HUES64 (cell line): Measurements from ENCODE around the gene RBP3.

Experiments used
- H3K27ac ChIP-seq: 2 replicates; pipeline ENCODE4 v1.7.0; 2013; ENCODE audit warnings: low read depth, low read length, inconsistent platforms
- H3K27me3 ChIP-seq: 2 replicates; pipeline ENCODE4 v1.6.1; 2013; ENCODE audit warnings: mild to moderate bottlenecking, low read length; ENCODE audit not compliant: insufficient read depth
- H3K36me3 ChIP-seq: 2 replicates; pipeline ENCODE4 v1.6.1; 2013; ENCODE audit warnings: mild to moderate bottlenecking, low read length; ENCODE audit not compliant: insufficient read depth
- H3K4me1 ChIP-seq: 2 replicates; pipeline ENCODE4 v1.6.1; 2013; ENCODE audit warnings: mild to moderate bottlenecking, low read length, moderate library complexity; ENCODE audit not compliant: insufficient read depth
- H3K4me3 ChIP-seq: 2 replicates; pipeline ENCODE4 v1.5.1; 2013; ENCODE audit warnings: mild to moderate bottlenecking, low read length, moderate library complexity
- H3K9ac ChIP-seq: 2 replicates; pipeline ENCODE4 v1.6.1; 2013; ENCODE audit warnings: mild to moderate bottlenecking, low read depth, low read length
- H3K9me3 ChIP-seq: 2 replicates; pipeline ENCODE4 v1.6.1; 2013; ENCODE audit warnings: low read depth, low read length; ENCODE audit not compliant: insufficient read depth
- WGBS: fragments of 150-250, 120-280 bp; methylation state at CpG from one replicate; pipeline ENCODE4 v1.1.7; 2013; ENCODE audit warnings: missing lambda C conversion rate; 5-methylcytosine and 5-hydroxymethylcytosine counted together

RBP3 gene

DNA sequence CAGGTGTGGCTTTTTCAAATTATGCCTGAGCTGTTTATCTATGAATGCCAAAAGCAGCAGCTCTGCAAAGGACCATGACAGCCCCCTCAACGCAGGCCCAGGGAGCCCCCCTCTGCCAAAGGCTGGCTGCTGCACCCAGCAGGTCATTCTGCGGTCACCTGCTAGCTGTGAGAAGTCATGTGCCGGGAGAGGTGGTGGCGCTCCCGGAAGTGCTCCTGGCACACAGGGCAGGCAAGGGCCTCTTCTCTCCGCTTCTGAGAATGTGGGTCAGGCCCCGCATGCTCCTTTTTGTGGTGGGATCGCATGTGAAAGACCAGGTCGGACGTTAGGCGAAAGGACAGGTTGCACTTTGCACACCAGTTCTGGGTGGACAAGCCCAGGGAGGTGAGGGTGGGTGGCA is 19.5 kb downstream of the RBP3 start:
- H3K9ac ChIP-seq = no peak overlapping the region
- no peak overlapping the region for H3K4me3 ChIP-seq
- no peaks in the 10 kb centered on the region for H3K9me3 ChIP-seq
- no peak overlapping the region for H3K27ac ChIP-seq
- no peaks in the 10 kb centered on the region for H3K36me3 ChIP-seq
- H3K4me1 ChIP-seq = peaks cover 7% of the 10 kb centered on the region; the same call in 1 of the 2 replicates
- WGBS = 94% methylated on average over 11 of the region's 11 CpGs
- H3K27me3 ChIP-seq = no peaks in the 10 kb centered on the region

DNA sequence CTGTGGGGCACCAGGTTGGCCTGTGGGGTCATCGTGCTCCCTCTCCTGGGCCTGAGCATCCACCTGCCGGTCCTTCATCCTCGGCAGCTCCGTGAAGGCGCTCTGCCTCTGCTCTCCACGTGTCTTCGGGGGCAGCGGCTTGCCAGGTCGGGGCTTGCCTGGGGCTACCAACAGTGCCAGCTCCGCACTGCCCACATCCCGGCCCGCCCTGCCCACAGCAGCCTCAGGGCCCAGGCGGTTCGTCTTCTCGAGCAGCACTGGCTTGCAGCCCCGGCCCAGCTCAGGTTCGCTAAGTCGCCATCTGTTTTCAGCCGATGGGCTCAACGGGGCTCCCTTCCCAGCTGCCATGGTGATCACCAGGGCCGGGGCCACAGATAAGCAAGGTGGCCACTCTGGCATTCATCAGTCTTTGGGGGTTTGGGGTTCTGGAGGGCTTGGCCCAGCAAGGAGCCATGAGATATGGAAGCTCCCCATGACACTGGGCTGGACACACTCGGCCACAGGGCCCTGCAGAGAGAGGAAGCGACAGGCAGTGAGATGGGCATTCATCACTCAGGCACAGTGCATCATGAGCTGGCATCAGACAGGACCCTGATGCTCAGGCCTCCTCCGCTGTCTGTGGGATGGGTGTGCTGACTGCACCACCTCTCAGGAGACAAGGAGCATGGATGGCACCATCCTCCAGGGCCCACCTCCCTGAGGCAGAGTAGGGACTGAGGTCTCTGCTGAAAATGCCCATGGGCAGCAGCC is 20.4 kb downstream of the RBP3 start:
- no peaks in the 10 kb centered on the region for H3K27me3 ChIP-seq
- H3K4me3 ChIP-seq = no peak overlapping the region
- no peak overlapping the region for H3K9ac ChIP-seq
- no peaks in the 10 kb centered on the region for H3K36me3 ChIP-seq
- no peaks in the 10 kb centered on the region for H3K9me3 ChIP-seq
- no peak overlapping the region for H3K27ac ChIP-seq
- 95% methylated on average over 24 of the region's 24 CpGs for WGBS
- peaks cover 7% of the 10 kb centered on the region; the same call in 1 of the 2 replicates for H3K4me1 ChIP-seq

DNA sequence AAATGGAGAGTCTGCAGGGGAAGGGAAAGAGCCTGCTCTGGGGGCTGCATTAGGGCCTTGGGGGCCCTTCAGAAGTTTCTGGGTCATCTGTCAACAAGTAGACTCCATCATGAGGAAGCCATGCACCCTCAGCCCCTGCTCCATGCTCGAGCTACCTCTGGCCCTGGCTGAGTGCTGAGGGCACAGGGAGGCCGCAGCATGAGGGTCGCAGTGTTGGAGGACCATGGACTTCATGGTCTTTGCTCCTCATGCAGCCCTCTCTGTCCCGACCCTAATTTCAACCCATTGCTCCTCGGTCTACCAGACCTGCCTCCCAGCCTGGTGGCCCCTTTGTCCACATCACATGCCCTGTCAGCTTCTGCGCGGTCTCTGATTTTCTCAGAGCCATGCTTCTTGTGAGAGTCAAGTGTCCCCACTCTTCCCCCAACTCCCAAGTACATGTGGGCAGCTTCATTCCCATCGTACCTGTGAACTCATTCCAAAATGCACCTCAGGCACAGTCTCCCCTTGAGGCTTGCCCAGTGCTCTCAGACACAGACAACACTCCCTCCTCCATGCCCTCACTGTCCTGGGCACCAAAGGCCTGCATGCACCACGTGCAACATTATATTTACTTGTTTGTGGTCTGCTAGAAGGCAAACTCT is 21.2 kb downstream of the RBP3 start:
- H3K36me3 ChIP-seq = no peaks in the 10 kb centered on the region
- no peaks in the 10 kb centered on the region for H3K9me3 ChIP-seq
- no peak overlapping the region for H3K4me3 ChIP-seq
- H3K27me3 ChIP-seq = no peaks in the 10 kb centered on the region
- H3K9ac ChIP-seq = no peak overlapping the region
- 95% methylated on average over 9 of the region's 9 CpGs for WGBS
- H3K4me1 ChIP-seq = peaks cover 3% of the 10 kb centered on the region; the same call in 1 of the 2 replicates
- H3K27ac ChIP-seq = no peak overlapping the region

DNA sequence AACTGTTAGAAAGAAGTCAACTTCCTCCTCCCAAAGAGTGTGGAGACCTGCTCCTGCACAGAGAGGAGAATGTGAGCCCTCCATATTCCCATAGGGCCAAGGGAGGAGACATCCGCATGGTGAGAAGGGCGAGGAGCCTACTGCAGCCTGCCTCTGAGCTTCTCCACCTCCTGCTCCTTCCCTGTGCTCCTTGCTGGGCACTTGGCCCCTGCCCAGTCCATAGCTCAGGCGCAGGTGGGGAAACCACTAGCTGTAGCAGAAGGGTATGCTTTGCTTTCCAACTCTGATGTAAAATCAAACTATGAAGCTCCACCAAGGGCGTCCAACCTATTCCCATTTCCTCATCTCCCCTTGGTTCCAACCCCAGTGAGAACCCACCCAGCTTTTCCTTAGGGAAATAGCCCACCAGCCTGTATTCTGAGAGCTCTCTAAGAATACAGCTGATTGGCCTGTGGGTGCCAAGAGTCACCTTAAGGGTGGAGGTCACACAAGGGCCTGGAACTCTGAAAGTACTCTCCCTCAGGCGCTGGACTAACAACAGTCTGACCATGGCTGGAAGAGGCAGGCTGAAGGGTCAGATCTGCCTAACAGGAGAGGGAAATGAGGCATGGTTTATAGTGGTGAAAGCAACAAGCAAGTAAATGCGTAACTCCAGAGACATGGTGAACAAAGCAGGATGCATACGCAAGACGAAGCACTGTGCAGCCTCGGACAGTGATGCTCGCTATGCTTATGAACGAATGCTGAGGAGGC is 22.0 kb downstream of the RBP3 start:
- H3K4me3 ChIP-seq = no peak overlapping the region
- peaks cover 3% of the 10 kb centered on the region; the same call in 1 of the 2 replicates for H3K4me1 ChIP-seq
- no peak overlapping the region for H3K27ac ChIP-seq
- H3K9ac ChIP-seq = no peak overlapping the region
- no peaks in the 10 kb centered on the region for H3K27me3 ChIP-seq
- no peaks in the 10 kb centered on the region for H3K36me3 ChIP-seq
- H3K9me3 ChIP-seq = no peaks in the 10 kb centered on the region
- 94% methylated on average over 11 of the region's 11 CpGs for WGBS

DNA sequence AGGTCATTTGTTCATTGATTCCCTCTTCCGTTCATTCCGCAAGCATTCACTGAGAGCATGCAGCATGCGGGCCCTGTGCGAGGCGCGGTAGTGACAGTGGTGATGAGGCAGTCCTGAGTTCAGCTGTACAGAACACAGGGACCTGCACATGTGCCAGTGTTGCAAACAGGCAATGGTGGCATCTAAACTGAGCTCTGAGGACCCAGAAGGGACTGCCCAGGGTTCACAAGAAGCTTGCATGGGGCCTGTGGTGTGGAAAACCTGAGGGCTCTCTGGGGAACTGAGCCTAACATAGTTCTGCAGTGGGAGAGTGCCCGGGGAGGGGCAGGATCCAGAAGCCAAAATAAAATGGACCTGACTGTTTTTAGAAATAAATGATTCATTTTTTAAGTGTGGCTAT is 22.7 kb downstream of the RBP3 start:
- H3K4me3 ChIP-seq = no peak overlapping the region
- WGBS = 96% methylated on average over 7 of the region's 7 CpGs
- H3K9me3 ChIP-seq = no peaks in the 10 kb centered on the region
- no peaks in the 10 kb centered on the region for H3K27me3 ChIP-seq
- H3K27ac ChIP-seq = no peak overlapping the region
- no peaks in the 10 kb centered on the region for H3K36me3 ChIP-seq
- peaks cover 3% of the 10 kb centered on the region; the same call in 1 of the 2 replicates for H3K4me1 ChIP-seq
- H3K9ac ChIP-seq = no peak overlapping the region

DNA sequence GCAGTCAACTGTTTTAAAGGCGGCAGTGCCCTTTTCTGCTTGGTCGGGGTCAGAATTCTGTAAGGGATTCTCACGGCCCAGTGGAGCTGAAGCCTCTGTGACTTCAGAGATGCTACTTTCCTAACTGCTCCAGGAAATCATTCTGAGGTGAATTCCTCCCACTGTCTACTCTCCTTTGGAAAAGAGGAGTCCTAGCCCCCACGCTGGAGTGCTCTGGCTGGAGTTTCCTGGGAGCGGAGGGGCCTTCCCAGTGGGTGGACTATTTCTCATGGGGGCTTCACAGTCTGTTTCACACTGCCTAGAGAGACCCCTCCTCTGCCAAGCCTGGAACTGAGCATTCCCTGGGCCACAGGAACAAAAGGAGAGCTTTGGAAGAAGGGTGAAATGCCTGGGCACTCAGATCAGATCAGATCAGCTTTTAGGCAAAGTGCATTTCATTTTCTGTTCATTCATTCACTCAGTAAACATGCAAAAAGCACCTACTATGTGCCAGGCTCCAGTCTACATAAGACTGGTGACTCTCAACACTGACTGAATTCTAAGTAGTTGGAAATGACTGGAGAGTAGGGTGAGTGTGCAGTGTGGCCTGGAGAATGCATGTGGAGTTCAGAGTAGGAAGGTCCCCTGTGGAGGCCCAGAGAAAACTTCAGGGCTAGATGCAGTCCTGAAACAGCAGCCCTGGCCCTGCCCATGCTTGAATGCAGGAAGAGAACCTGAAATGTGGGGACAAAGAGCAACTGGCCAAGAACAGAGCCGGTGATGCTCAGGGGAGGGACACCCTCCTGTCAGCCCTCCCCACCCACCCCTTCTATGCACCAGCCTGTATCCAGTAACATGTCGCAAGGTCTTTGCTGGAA is 23.7 kb downstream of the RBP3 start:
- H3K4me1 ChIP-seq = peaks cover 3% of the 10 kb centered on the region; the same call in 1 of the 2 replicates
- H3K36me3 ChIP-seq = no peaks in the 10 kb centered on the region
- 88% methylated on average over 6 of the region's 7 CpGs for WGBS
- no peaks in the 10 kb centered on the region for H3K9me3 ChIP-seq
- H3K9ac ChIP-seq = no peak overlapping the region
- no peak overlapping the region for H3K4me3 ChIP-seq
- no peak overlapping the region for H3K27ac ChIP-seq
- H3K27me3 ChIP-seq = no peaks in the 10 kb centered on the region

DNA sequence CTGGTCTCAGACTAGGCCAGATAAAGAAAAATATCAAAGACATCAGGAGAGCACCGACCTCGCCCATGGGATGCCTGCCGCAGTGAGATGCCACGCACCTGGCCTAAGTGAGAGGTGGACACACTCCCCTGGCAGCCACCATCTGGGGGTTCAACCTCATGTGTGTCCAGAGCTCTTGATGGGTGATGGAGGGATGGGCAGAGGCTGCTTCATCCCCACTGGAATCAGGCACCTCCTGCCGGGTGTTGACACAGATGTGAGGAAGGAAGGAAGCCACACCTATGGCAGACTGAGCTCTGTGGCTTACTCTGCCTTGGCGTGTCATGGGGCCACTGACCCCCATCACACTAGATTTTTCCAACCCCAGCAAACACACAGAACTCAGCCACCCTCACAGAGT is 24.6 kb downstream of the RBP3 start:
- Histone ChIP-seq H3K36me3 (no peaks in the 10 kb centered on the region), H3K9ac (no peak overlapping the region), H3K4me3 (no peak overlapping the region), H3K27ac (no peak overlapping the region), H3K4me1 (peaks cover 3% of the 10 kb centered on the region; the same call in 1 of the 2 replicates), H3K27me3 (no peaks in the 10 kb centered on the region), H3K9me3 (no peaks in the 10 kb centered on the region)
- 85% methylated on average over 6 of the region's 6 CpGs for WGBS

DNA sequence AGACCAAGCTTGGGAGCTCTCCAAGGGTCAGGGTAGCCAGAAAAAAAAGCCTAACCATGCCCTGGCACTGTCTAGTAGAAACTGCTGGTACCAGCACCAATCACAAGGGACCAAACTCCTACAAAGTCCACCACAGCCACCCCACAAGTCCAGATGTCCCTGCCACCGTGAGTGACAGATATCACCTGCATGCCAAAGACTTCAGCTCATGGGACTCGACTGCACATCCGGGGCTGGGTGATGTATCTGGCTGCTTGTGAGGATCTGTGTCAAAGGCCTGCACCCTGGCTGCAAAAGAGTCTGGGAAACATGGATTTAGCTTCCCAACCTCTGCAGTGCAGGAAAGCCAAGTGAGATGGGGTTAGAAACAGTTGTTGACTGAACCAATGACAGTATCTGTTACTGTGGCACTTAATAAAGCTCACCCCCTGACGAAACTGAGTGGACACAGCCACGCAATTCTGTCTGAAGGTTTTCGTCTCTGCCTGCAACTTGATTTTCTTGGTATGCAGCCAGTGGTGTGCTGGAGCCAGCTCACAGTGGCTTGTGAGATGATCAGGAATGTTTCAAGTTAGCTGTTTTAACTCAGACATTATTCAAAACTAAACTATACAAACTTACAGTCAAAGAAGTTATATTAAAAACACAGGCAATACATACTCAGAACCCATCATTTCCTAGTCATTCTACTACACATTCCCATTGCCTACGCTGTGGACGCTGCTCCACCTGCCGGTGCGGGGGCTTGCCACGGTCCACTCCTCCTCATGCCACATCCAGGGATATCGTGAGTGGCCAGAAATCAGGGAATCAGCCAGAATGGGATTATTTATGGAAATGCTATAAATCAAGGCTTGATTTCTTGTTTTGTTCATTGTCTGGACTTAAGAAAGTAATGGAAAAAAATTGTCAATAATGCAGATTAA is 26.7 kb downstream of the RBP3 start:
- Histone ChIP-seq H3K9me3 (no peaks in the 10 kb centered on the region), H3K27ac (no peak overlapping the region), H3K4me3 (no peak overlapping the region), H3K27me3 (no peaks in the 10 kb centered on the region), H3K4me1 (peaks cover 3% of the 10 kb centered on the region; the same call in 1 of the 2 replicates), H3K9ac (no peak overlapping the region), H3K36me3 (no peaks in the 10 kb centered on the region)
- 94% methylated on average over 12 of the region's 12 CpGs for WGBS

DNA sequence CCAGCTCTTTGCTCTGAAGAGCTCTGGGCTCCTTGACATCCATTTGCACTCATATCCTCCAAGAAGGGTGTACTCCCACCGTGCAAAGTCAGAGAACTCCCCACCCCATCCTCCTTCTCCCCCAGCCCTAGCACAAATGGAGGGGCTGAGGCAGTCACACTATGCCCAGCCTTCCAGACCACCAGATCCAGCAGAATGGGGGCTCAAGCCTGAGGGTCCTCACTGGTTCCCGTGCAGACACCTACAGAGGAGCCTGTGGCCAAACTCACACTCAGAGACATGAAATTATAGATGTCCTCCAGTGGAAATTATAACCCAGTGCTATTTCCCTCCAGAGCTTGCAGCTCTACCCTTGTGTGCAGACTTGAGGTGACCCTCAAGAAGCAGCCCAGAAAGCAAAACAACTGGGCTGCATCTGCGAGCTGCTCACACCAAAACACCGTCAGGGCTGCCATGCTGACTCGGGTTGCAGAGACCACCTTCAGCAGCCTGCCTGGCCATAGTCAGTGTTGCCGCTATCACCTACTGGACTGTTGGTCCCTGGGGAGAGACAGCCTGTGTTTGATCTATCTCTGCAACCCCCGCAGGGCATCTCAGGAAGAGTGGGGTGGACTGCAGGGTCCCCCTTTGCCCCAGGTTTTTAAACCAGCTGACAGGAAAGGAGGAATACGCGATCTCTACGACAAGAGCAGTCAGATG is 28.5 kb downstream of the RBP3 start:
- Histone ChIP-seq H3K27me3 (no peaks in the 10 kb centered on the region), H3K36me3 (no peaks in the 10 kb centered on the region), H3K9ac (no peak overlapping the region), H3K4me3 (no peak overlapping the region), H3K9me3 (no peaks in the 10 kb centered on the region), H3K4me1 (peaks cover 5% of the 10 kb centered on the region; the same call in 1 of the 2 replicates), H3K27ac (no peak overlapping the region)
- 92% methylated on average over 10 of the region's 10 CpGs for WGBS
